ENCODE measurements around the gene CX3CR1. TPM values are rescaled to one million over a fixed set of nuclear protein-coding genes. Genes with fewer than 3 reads are reported as not detected.

Gene CX3CR1
- total RNA-seq, 1 donor from 2014 or later = 4.2 TPM

- no peaks in the 10 kb centered on the region for H3K27me3 Mint-ChIP-seq (ENCODE audit: unreplicated experiment)
Observed at GRCh38 chr3:39254806-39255449, 24.9 kb downstream of the CX3CR1 start.

GRCh38 chr3:39251576-39251975 is 28.3 kb downstream of the CX3CR1 start:
- Mint-ChIP-seq H3K4me3 (ENCODE audit: unreplicated experiment) (no peak overlapping the region), H3K4me1 (ENCODE audit: unreplicated experiment) (peaks cover 7% of the 10 kb centered on the region), H3K9me3 (ENCODE audit: unreplicated experiment) (no peaks in the 10 kb centered on the region), H3K27ac (ENCODE audit: unreplicated experiment) (no peak overlapping the region), H3K27me3 (ENCODE audit: unreplicated experiment) (no peaks in the 10 kb centered on the region), H3K36me3 (ENCODE audit: low read depth, unreplicated experiment) (peaks cover 2% of the 10 kb centered on the region)
- no peak for TF ChIP-seq CTCF (IDR thresholded peaks at IDR 0.05; ENCODE audit: unreplicated experiment)
- no peak for DNase-seq (ENCODE audit: low spot score)

More at GRCh38 chr3:39254806-39255449, 24.9 kb downstream of the CX3CR1 start:
- DNase-seq (ENCODE audit: low spot score) = no peak
- H3K4me1 Mint-ChIP-seq (ENCODE audit: unreplicated experiment) = peaks cover 7% of the 10 kb centered on the region
- no peak overlapping the region for H3K27ac Mint-ChIP-seq (ENCODE audit: unreplicated experiment)
- peaks cover 2% of the 10 kb centered on the region for H3K36me3 Mint-ChIP-seq (ENCODE audit: low read depth, unreplicated experiment)
- H3K4me3 Mint-ChIP-seq (ENCODE audit: unreplicated experiment) = no peak overlapping the region
- TF ChIP-seq CTCF (IDR thresholded peaks at IDR 0.05; ENCODE audit: unreplicated experiment) = no peak
- H3K9me3 Mint-ChIP-seq (ENCODE audit: unreplicated experiment) = no peaks in the 10 kb centered on the region

- Mint-ChIP-seq H3K9me3 (ENCODE audit: unreplicated experiment) (no peaks in the 10 kb centered on the region), H3K27me3 (ENCODE audit: unreplicated experiment) (no peaks in the 10 kb centered on the region), H3K36me3 (ENCODE audit: low read depth, unreplicated experiment) (peaks cover 2% of the 10 kb centered on the region), H3K4me3 (ENCODE audit: unreplicated experiment) (no peak overlapping the region), H3K27ac (ENCODE audit: unreplicated experiment) (no peak overlapping the region), H3K4me1 (ENCODE audit: unreplicated experiment) (peaks cover 7% of the 10 kb centered on the region)
- DNase-seq (ENCODE audit: low spot score) = no peak
- no peak for TF ChIP-seq CTCF (IDR thresholded peaks at IDR 0.05; ENCODE audit: unreplicated experiment)
Observed at GRCh38 chr3:39250116-39250747, 29.6 kb downstream of the CX3CR1 start.

- H3K4me1 Mint-ChIP-seq (ENCODE audit: unreplicated experiment) = peaks cover 12% of the 10 kb centered on the region
- no peak overlapping the region for H3K27ac Mint-ChIP-seq (ENCODE audit: unreplicated experiment)
- TF ChIP-seq CTCF (IDR thresholded peaks at IDR 0.05; ENCODE audit: unreplicated experiment) = no peak
- no peaks in the 10 kb centered on the region for H3K27me3 Mint-ChIP-seq (ENCODE audit: unreplicated experiment)
- H3K36me3 Mint-ChIP-seq (ENCODE audit: low read depth, unreplicated experiment) = peaks cover 2% of the 10 kb centered on the region
- H3K4me3 Mint-ChIP-seq (ENCODE audit: unreplicated experiment) = no peak overlapping the region
- no peaks in the 10 kb centered on the region for H3K9me3 Mint-ChIP-seq (ENCODE audit: unreplicated experiment)
- no peak for DNase-seq (ENCODE audit: low spot score)
Observed at GRCh38 chr3:39249453-39250115, 30.3 kb downstream of the CX3CR1 start.

GRCh38 chr3:39241561-39241960 is 38.3 kb downstream of the CX3CR1 start:
- Mint-ChIP-seq H3K9me3 (ENCODE audit: unreplicated experiment) (no peaks in the 10 kb centered on the region), H3K4me3 (ENCODE audit: unreplicated experiment) (no peak overlapping the region), H3K27me3 (ENCODE audit: unreplicated experiment) (no peaks in the 10 kb centered on the region), H3K4me1 (ENCODE audit: unreplicated experiment) (peaks cover 5% of the 10 kb centered on the region), H3K27ac (ENCODE audit: unreplicated experiment) (no peak overlapping the region), H3K36me3 (ENCODE audit: low read depth, unreplicated experiment) (no peaks in the 10 kb centered on the region)
- no peak for TF ChIP-seq CTCF (IDR thresholded peaks at IDR 0.05; ENCODE audit: unreplicated experiment)
- no peak for DNase-seq (ENCODE audit: low spot score)
